ENCODE measurements around the gene MAN1A2. TPM values are rescaled to one million over a fixed set of nuclear protein-coding genes. Genes with fewer than 3 reads are reported as not detected.
A peak's percentile ranks its signal among the peaks of the same experiment; 100 is the strongest.

Gene MAN1A2
- total and polyA plus RNA-seq, 2 experiments from 2014 or later = 22.8 to 48.1 TPM

- no peak overlapping the region for H3K9ac ChIP-seq
- H3K36me3 ChIP-seq (ENCODE audit: low read depth) = no peaks in the 10 kb centered on the region
- 0 out of 2 replicates have a peak, but pooled peaks cover 7% of the 10 kb centered on the region for H4K20me1 ChIP-seq (ENCODE audit: insufficient read depth)
- H3K4me1 ChIP-seq (ENCODE audit: insufficient read depth) = peaks cover 4% of the 10 kb centered on the region; the same call in 1 of the 2 replicates
- H3K4me2 ChIP-seq (ENCODE audit: unreplicated experiment) = no peak overlapping the region
- 96 to 100% methylated on average over 3 of the region's 3 CpGs for WGBS, 2 experiments (ENCODE audit: low coverage in 1 of 2, low lambda C conversion rate in 2 of 2, missing lambda C conversion rate in 2 of 2)
- H3K9me2 ChIP-seq (ENCODE audit: insufficient read depth) = no peaks in the 10 kb centered on the region
- no peaks in the 10 kb centered on the region for H3K27me3 ChIP-seq (replicated peaks; ENCODE audit: insufficient read depth)
- no peak overlapping the region for H2AFZ ChIP-seq
- in situ Hi-C loops (cut with MboI) = no loop called here
- no peaks in the 10 kb centered on the region for H3F3A ChIP-seq (ENCODE audit: insufficient read depth)
- no peak overlapping the region for H3K4me3 ChIP-seq
- H3K79me2 ChIP-seq (ENCODE audit: insufficient read depth) = peaks cover 100% of the 10 kb centered on the region
- no peak for DNase-seq
- no peak overlapping the region for H3K27ac ChIP-seq
- TF ChIP-seq EZH2phosphoT487 (IDR thresholded peaks at IDR 0.05; ENCODE audit: insufficient read depth, low read depth) (no peak), EZH2 (IDR thresholded peaks at IDR 0.05; ENCODE audit: insufficient read depth, poor library complexity, severe bottlenecking) (no peak)
- no peaks in the 10 kb centered on the region for H3K9me3 ChIP-seq (ENCODE audit: low read depth)
These were observed 22.0 kb downstream of the MAN1A2 start for GRCh38 chr1:117389284-117389683.

GRCh38 chr1:117389779-117390178 lies 22.5 kb downstream of the MAN1A2 start:
- no peaks in the 10 kb centered on the region for H3K9me2 ChIP-seq (ENCODE audit: insufficient read depth)
- H3K4me1 ChIP-seq (ENCODE audit: insufficient read depth) = peaks cover 4% of the 10 kb centered on the region; the same call in 1 of the 2 replicates
- no peaks in the 10 kb centered on the region for H3F3A ChIP-seq (ENCODE audit: insufficient read depth)
- H2AFZ ChIP-seq = no peak overlapping the region
- WGBS, 2 experiments (ENCODE audit: low coverage in 1 of 2, low lambda C conversion rate in 2 of 2, missing lambda C conversion rate in 2 of 2) = 53 to 69% methylated on average over 1 of the region's 1 CpG
- TF ChIP-seq EZH2phosphoT487 (IDR thresholded peaks at IDR 0.05; ENCODE audit: insufficient read depth, low read depth) = no peak
- TF ChIP-seq EZH2 (IDR thresholded peaks at IDR 0.05; ENCODE audit: insufficient read depth, poor library complexity, severe bottlenecking) = no peak
- H3K79me2 ChIP-seq (ENCODE audit: insufficient read depth) = peaks cover 100% of the 10 kb centered on the region
- no peaks in the 10 kb centered on the region for H3K27me3 ChIP-seq (replicated peaks; ENCODE audit: insufficient read depth)
- no peak overlapping the region for H3K27ac ChIP-seq
- no peak for DNase-seq
- in situ Hi-C loops (cut with MboI) = no loop called here
- H3K4me3 ChIP-seq = no peak overlapping the region
- 0 out of 2 replicates have a peak, but pooled peaks cover 10% of the 10 kb centered on the region for H4K20me1 ChIP-seq (ENCODE audit: insufficient read depth)
- no peaks in the 10 kb centered on the region for H3K36me3 ChIP-seq (ENCODE audit: low read depth)
- no peak overlapping the region for H3K4me2 ChIP-seq (ENCODE audit: unreplicated experiment)
- no peaks in the 10 kb centered on the region for H3K9me3 ChIP-seq (ENCODE audit: low read depth)
- H3K9ac ChIP-seq = no peak overlapping the region

DNA sequence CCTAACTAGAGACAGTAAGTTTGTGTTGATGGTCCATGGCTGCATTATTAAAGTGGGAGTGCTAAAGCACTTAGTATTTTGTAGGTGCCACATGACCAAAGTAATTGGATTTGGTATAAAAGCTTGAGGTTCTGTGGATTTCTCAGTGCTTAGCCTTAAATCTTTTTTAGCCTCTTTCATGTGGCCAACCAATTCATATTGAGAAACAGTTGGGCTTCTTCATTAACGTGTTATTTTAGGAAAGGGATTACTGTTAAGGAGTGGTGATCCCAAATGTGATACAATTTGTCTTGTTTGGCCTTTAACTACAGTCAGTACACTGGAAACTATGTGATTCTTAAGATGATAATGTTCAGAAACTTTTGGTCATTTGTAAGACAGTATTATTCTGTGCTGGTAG lies 25.5 kb downstream of the MAN1A2 start:
- 3 to 8% methylated on average over 1 of the region's 1 CpG for WGBS, 2 experiments (ENCODE audit: low coverage in 1 of 2, low lambda C conversion rate in 2 of 2, missing lambda C conversion rate in 2 of 2)
- H3K36me3 ChIP-seq (ENCODE audit: low read depth) = no peaks in the 10 kb centered on the region
- 0 out of 2 replicates have a peak, but pooled peaks cover 10% of the 10 kb centered on the region for H4K20me1 ChIP-seq (ENCODE audit: insufficient read depth)
- H3K9me3 ChIP-seq (ENCODE audit: low read depth) = no peaks in the 10 kb centered on the region
- no peaks in the 10 kb centered on the region for H3K9me2 ChIP-seq (ENCODE audit: insufficient read depth)
- H3K4me1 ChIP-seq (ENCODE audit: insufficient read depth) = peaks cover 4% of the 10 kb centered on the region; the same call in 1 of the 2 replicates
- in situ Hi-C loops (cut with MboI) = no loop called here
- H3K9ac ChIP-seq = no peak overlapping the region
- H3K4me3 ChIP-seq = no peak overlapping the region
- H3K79me2 ChIP-seq (ENCODE audit: insufficient read depth) = peaks cover 100% of the 10 kb centered on the region
- H3F3A ChIP-seq (ENCODE audit: insufficient read depth) = no peaks in the 10 kb centered on the region
- DNase-seq = peak; percentile 1
- no peak overlapping the region for H2AFZ ChIP-seq
- no peak overlapping the region for H3K27ac ChIP-seq
- H3K27me3 ChIP-seq (replicated peaks; ENCODE audit: insufficient read depth) = no peaks in the 10 kb centered on the region
- TF ChIP-seq EZH2phosphoT487 (IDR thresholded peaks at IDR 0.05; ENCODE audit: insufficient read depth, low read depth) = no peak
- no peak for TF ChIP-seq EZH2 (IDR thresholded peaks at IDR 0.05; ENCODE audit: insufficient read depth, poor library complexity, severe bottlenecking)
- H3K4me2 ChIP-seq (ENCODE audit: unreplicated experiment) = no peak overlapping the region

GRCh38 chr1:117396074-117396473 lies 28.8 kb downstream of the MAN1A2 start:
- Histone ChIP-seq H3K9ac (no peak overlapping the region), H3K27me3 (replicated peaks; ENCODE audit: insufficient read depth) (no peaks in the 10 kb centered on the region), H3K9me2 (ENCODE audit: insufficient read depth) (no peaks in the 10 kb centered on the region), H3F3A (ENCODE audit: insufficient read depth) (no peaks in the 10 kb centered on the region), H3K4me1 (ENCODE audit: insufficient read depth) (peaks cover 4% of the 10 kb centered on the region; the same call in 1 of the 2 replicates), H3K79me2 (ENCODE audit: insufficient read depth) (peaks cover 100% of the 10 kb centered on the region), H3K4me3 (no peak overlapping the region), H2AFZ (no peak overlapping the region), H3K36me3 (ENCODE audit: low read depth) (no peaks in the 10 kb centered on the region), H3K9me3 (ENCODE audit: low read depth) (no peaks in the 10 kb centered on the region), H4K20me1 (ENCODE audit: insufficient read depth) (0 out of 2 replicates have a peak, but pooled peaks cover 10% of the 10 kb centered on the region), H3K27ac (no peak overlapping the region), H3K4me2 (ENCODE audit: unreplicated experiment) (no peak overlapping the region)
- no peak for TF ChIP-seq EZH2 (IDR thresholded peaks at IDR 0.05; ENCODE audit: insufficient read depth, poor library complexity, severe bottlenecking)
- no peak for TF ChIP-seq EZH2phosphoT487 (IDR thresholded peaks at IDR 0.05; ENCODE audit: insufficient read depth, low read depth)
- DNase-seq = no peak
- in situ Hi-C loops (cut with MboI) = no loop called here

- in situ Hi-C loops (cut with MboI) = no loop called here
- Histone ChIP-seq H3K4me1 (ENCODE audit: insufficient read depth) (peaks cover 4% of the 10 kb centered on the region; the same call in 1 of the 2 replicates), H3K9ac (no peak overlapping the region), H4K20me1 (ENCODE audit: insufficient read depth) (0 out of 2 replicates have a peak, but pooled peaks cover 10% of the 10 kb centered on the region), H3K36me3 (ENCODE audit: low read depth) (no peaks in the 10 kb centered on the region), H3K79me2 (ENCODE audit: insufficient read depth) (peaks cover 100% of the 10 kb centered on the region), H3K4me3 (no peak overlapping the region), H3K9me3 (ENCODE audit: low read depth) (no peaks in the 10 kb centered on the region), H3K27me3 (replicated peaks; ENCODE audit: insufficient read depth) (no peaks in the 10 kb centered on the region), H3K4me2 (ENCODE audit: unreplicated experiment) (no peak overlapping the region), H3K9me2 (ENCODE audit: insufficient read depth) (no peaks in the 10 kb centered on the region), H3K27ac (no peak overlapping the region), H3F3A (ENCODE audit: insufficient read depth) (no peaks in the 10 kb centered on the region), H2AFZ (no peak overlapping the region)
- TF ChIP-seq EZH2 (IDR thresholded peaks at IDR 0.05; ENCODE audit: insufficient read depth, poor library complexity, severe bottlenecking) = no peak
- TF ChIP-seq EZH2phosphoT487 (IDR thresholded peaks at IDR 0.05; ENCODE audit: insufficient read depth, low read depth) = no peak
- no peak for DNase-seq
These were observed 29.4 kb downstream of the MAN1A2 start for GRCh38 chr1:117396636-117397035.
